Gastroesophageal sphincter (tissue), 3 donors: ENCODE results near the gene EPB41L4A.

Experiments used
- EP300 ChIP-seq: sonication (generic); formaldehyde crosslinking; IDR thresholded peaks from one replicate; pipeline ENCODE4 v1.6.1; 2017; ENCODE audit warnings: antibody characterized with exemption, mild to moderate bottlenecking
- POLR2A ChIP-seq, 2 donors: fragments of 450-650 bp; IDR thresholded peaks; one replicate each; pipeline ENCODE4 v1.6.1; 2017; ENCODE audit warnings: antibody characterized with exemption in 2 of 2, mild to moderate bottlenecking in 2 of 2, moderate library complexity in 1 of 2
- POLR2AphosphoS5 ChIP-seq: sonication (generic); formaldehyde crosslinking; IDR thresholded peaks from one replicate; pipeline ENCODE4 v1.6.1; 2017; ENCODE audit warnings: antibody characterized with exemption
- TF ChIP-seq, protein P1 (sequence below), 4 experiments: fragments of 200-600 bp in 2 of 4; fragments of 450-650 bp in 2 of 4; sonication (generic) in 1 of 4; IDR thresholded peaks; one replicate each; pipeline ENCODE4 v1.5.1; 2017 to 2019; ENCODE audit warnings: antibody characterized with exemption in 4 of 4, mild to moderate bottlenecking in 2 of 4, moderate library complexity in 2 of 4

DNA sequence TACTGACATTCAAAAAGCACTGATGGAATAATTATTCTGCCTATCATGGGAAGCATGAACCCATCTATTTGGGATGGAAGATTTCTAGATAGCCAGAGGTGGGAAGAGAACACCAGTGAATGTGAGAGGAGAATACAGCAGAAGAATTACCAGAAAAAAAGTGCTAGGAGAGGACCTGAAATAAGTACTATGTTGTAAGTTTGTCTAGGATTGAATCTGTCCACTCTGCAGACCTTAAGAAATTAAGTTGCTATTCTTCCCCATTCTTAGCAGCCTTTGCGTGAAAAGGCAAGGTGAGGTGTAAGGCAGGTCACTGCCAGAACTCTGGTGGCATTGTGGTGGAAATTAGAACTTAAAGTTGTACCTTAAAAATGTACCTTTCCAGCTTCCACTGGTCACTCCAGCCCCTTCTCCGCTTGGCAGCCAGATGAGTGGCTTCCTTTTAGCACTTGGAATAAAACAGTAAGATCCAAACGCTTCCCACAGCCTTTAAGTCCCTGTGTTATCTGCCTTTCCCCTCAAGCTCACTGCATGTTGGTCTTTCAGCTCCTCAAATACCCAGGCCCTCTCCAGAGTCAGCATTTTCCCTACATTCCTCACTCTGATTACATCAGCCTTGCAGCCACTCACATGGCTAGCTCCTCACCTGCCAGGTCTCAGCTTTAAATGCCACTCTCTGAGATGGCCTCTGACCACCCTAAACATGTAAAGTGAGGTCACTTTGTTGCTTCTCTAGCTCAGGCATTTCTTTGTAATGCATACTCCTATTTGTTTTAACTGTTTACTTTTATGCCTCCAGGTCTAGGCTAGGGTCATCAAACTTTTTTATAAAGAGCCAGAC lies 253.0 kb downstream of the EPB41L4A start:
- TF ChIP-seq EP300 = no peak
- TF ChIP-seq POLR2AphosphoS5 = no peak
- TF ChIP-seq, protein P1, sequence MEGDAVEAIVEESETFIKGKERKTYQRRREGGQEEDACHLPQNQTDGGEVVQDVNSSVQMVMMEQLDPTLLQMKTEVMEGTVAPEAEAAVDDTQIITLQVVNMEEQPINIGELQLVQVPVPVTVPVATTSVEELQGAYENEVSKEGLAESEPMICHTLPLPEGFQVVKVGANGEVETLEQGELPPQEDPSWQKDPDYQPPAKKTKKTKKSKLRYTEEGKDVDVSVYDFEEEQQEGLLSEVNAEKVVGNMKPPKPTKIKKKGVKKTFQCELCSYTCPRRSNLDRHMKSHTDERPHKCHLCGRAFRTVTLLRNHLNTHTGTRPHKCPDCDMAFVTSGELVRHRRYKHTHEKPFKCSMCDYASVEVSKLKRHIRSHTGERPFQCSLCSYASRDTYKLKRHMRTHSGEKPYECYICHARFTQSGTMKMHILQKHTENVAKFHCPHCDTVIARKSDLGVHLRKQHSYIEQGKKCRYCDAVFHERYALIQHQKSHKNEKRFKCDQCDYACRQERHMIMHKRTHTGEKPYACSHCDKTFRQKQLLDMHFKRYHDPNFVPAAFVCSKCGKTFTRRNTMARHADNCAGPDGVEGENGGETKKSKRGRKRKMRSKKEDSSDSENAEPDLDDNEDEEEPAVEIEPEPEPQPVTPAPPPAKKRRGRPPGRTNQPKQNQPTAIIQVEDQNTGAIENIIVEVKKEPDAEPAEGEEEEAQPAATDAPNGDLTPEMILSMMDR (IDR thresholded peaks at IDR 0.05) = no peak
- TF ChIP-seq POLR2A (IDR thresholded peaks at IDR 0.05) = no peak
